Neural cell (in vitro differentiated cells): ENCODE data around the gene LAYN. TPM values are rescaled to one million over a fixed set of nuclear protein-coding genes. Genes with fewer than 3 reads are reported as not detected.
A peak's percentile ranks its signal among the peaks of the same experiment; 100 is the strongest.

Experiments
- H2AFZ ChIP-seq: fragments of 200-600, 300-800 bp; sonication (generic), shearing (Covaris generic); 2 replicates; pipeline ENCODE4 v1.6.0; 2014; ENCODE audit warnings: low read depth, mild to moderate bottlenecking, antibody characterized with exemption, low read length, moderate library complexity
- H3F3A ChIP-seq: fragments of 200-600 bp; shearing (Covaris generic); 2 replicates; pipeline ENCODE4 v1.6.1; 2016; ENCODE audit warnings: mild to moderate bottlenecking, moderate library complexity, mixed read lengths, antibody characterized with exemption, low read length; ENCODE audit not compliant: insufficient read depth, poor library complexity, severe bottlenecking
- H3K27ac ChIP-seq: fragments of 200-600, 300-800 bp; sonication (generic), shearing (Covaris generic); 2 replicates; pipeline ENCODE4 v1.5.1; 2014; ENCODE audit warnings: mild to moderate bottlenecking, low read length, moderate library complexity
- H3K27me3 ChIP-seq: fragments of 300-800, 200-600 bp; sonication (generic), shearing (Covaris generic); 2 replicates; pipeline ENCODE4 v1.6.0; 2014; ENCODE audit warnings: mild to moderate bottlenecking, low read depth, low read length, moderate library complexity; ENCODE audit not compliant: insufficient read depth
- H3K36me3 ChIP-seq: fragments of 300-800, 200-600 bp; sonication (generic), shearing (Covaris generic); 2 replicates; pipeline ENCODE4 v1.5.1; 2014; ENCODE audit warnings: mild to moderate bottlenecking, antibody characterized with exemption, low read length, moderate library complexity; ENCODE audit not compliant: insufficient read depth
- H3K4me2 ChIP-seq: fragments of 300-800, 200-600 bp; sonication (generic), shearing (Covaris generic); 2 replicates; pipeline ENCODE4 v1.6.0; 2014; ENCODE audit warnings: mild to moderate bottlenecking, low read length
- H3K4me3 ChIP-seq: fragments of 300-800, 200-600 bp; sonication (generic), shearing (Covaris generic); 2 replicates; pipeline ENCODE4 v1.5.1; 2014; ENCODE audit warnings: mild to moderate bottlenecking, low read length, moderate library complexity
- H3K79me2 ChIP-seq: fragments of 200-600 bp; shearing (Covaris generic); replicated peaks from 2 replicates; pipeline ENCODE4 v1.6.0; 2014; ENCODE audit warnings: mild to moderate bottlenecking, low read length, moderate library complexity; ENCODE audit not compliant: insufficient read depth
- H3K9ac ChIP-seq: fragments of 300-800, 200-600 bp; sonication (generic), shearing (Covaris generic); 2 replicates; pipeline ENCODE4 v1.6.1; 2016; ENCODE audit warnings: mild to moderate bottlenecking, low read length, mixed read lengths
- H3K9me2 ChIP-seq: fragments of 200-600 bp; shearing (Covaris generic); 2 replicates; pipeline ENCODE4 v1.6.1; 2016; ENCODE audit warnings: mild to moderate bottlenecking, low read length, mixed read lengths; ENCODE audit not compliant: insufficient read depth
- H3K9me3 ChIP-seq: fragments of 200-600, 300-800 bp; sonication (generic), shearing (Covaris generic); 2 replicates; pipeline ENCODE4 v1.6.1; 2016; ENCODE audit warnings: mild to moderate bottlenecking, mixed run types, low read length, moderate library complexity, mixed read lengths
- H4K20me1 ChIP-seq: fragments of 200-600 bp; shearing (Covaris generic); 2 replicates; pipeline ENCODE4 v1.6.1; 2016; ENCODE audit warnings: mild to moderate bottlenecking, mixed run types; ENCODE audit not compliant: insufficient read depth
- EP300 ChIP-seq: fragments of 450-650 bp; conservative IDR thresholded peaks from 2 replicates; pipeline ENCODE4 v1.6.1; 2014; ENCODE audit warnings: antibody characterized with exemption, mild to moderate bottlenecking, moderate library complexity; ENCODE audit not compliant: poor library complexity, severe bottlenecking
- EZH2 ChIP-seq: fragments of 200-600, 300-800 bp; shearing (Covaris generic), sonication (generic); IDR thresholded peaks from 2 replicates; pipeline ENCODE4 v1.6.1; 2014; ENCODE audit warnings: antibody characterized with exemption, low read length, borderline replicate concordance, mild to moderate bottlenecking; ENCODE audit not compliant: insufficient read depth, poor library complexity, severe bottlenecking
- MXI1 ChIP-seq: fragments of 450-650 bp; conservative IDR thresholded peaks from 2 replicates; pipeline ENCODE4 v1.6.1; 2014; ENCODE audit warnings: antibody characterized with exemption, mild to moderate bottlenecking; ENCODE audit not compliant: poor library complexity, severe bottlenecking
- POLR2AphosphoS5 ChIP-seq: IDR thresholded peaks from 2 replicates; pipeline ENCODE4 v1.6.1; 2012
- RAD21 ChIP-seq: fragments of 450-650 bp; conservative IDR thresholded peaks from 2 replicates; pipeline ENCODE4 v1.6.1; 2014; ENCODE audit warnings: antibody characterized with exemption, mild to moderate bottlenecking, moderate library complexity
- SMC3 ChIP-seq: fragments of 450-650 bp; conservative IDR thresholded peaks from 2 replicates; pipeline ENCODE4 v1.6.1; 2014; ENCODE audit warnings: antibody characterized with exemption, mild to moderate bottlenecking, moderate library complexity; ENCODE audit not compliant: poor library complexity
- polyA plus RNA-seq: library from polyadenylated mRNA; depleted of rRNA; stranded (reverse); fragments of >200 nt; gene quantifications from 2 replicates; pipeline ENCODE4 v1.2.3, GENCODE V29; 2014
- TF ChIP-seq, protein P1 (sequence below): IDR thresholded peaks from 2 replicates; pipeline ENCODE4 v1.6.1; 2012; ENCODE audit warnings: borderline replicate concordance
- TF ChIP-seq, protein P2 (sequence below): fragments of 450-650 bp; IDR thresholded peaks from 2 replicates; pipeline ENCODE4 v1.5.1; 2014; ENCODE audit warnings: antibody characterized with exemption, mild to moderate bottlenecking, moderate library complexity; ENCODE audit not compliant: poor library complexity, severe bottlenecking

LAYN gene
- polyA plus RNA-seq, 1 donor from 2014 or later: not detected

DNA sequence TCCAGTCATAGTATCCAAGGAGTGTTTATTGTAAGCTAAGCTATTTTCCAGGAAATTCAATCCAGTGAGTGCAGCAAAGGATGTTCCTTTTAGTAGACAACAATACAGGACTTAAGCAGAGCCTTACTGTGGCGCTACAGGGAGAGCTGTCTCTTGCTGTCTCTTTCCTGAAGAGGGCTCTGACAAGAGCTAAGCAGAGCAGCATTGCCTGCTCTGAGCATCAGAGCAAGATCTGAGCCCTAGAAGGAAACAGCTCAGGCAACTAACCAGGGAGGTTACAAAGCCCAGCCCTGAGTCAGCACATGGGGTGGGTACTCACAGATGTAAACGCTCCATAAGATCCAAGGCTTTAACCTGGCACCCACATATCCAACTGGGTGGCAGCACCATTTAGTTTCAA lies 8.0 kb downstream of the LAYN start:
- no peak overlapping the region for H2AFZ ChIP-seq
- H3F3A ChIP-seq: no peaks in the 10 kb centered on the region
- H3K4me2 ChIP-seq: no peak overlapping the region
- no peaks in the 10 kb centered on the region for H3K79me2 ChIP-seq
- peaks cover 2% of the 10 kb centered on the region for H3K27me3 ChIP-seq
- H3K36me3 ChIP-seq: no peaks in the 10 kb centered on the region
- H3K9me2 ChIP-seq: no peaks in the 10 kb centered on the region
- H4K20me1 ChIP-seq: no peaks in the 10 kb centered on the region
- H3K27ac ChIP-seq: no peak overlapping the region
- no peak for TF ChIP-seq EZH2
- TF ChIP-seq, protein P1, sequence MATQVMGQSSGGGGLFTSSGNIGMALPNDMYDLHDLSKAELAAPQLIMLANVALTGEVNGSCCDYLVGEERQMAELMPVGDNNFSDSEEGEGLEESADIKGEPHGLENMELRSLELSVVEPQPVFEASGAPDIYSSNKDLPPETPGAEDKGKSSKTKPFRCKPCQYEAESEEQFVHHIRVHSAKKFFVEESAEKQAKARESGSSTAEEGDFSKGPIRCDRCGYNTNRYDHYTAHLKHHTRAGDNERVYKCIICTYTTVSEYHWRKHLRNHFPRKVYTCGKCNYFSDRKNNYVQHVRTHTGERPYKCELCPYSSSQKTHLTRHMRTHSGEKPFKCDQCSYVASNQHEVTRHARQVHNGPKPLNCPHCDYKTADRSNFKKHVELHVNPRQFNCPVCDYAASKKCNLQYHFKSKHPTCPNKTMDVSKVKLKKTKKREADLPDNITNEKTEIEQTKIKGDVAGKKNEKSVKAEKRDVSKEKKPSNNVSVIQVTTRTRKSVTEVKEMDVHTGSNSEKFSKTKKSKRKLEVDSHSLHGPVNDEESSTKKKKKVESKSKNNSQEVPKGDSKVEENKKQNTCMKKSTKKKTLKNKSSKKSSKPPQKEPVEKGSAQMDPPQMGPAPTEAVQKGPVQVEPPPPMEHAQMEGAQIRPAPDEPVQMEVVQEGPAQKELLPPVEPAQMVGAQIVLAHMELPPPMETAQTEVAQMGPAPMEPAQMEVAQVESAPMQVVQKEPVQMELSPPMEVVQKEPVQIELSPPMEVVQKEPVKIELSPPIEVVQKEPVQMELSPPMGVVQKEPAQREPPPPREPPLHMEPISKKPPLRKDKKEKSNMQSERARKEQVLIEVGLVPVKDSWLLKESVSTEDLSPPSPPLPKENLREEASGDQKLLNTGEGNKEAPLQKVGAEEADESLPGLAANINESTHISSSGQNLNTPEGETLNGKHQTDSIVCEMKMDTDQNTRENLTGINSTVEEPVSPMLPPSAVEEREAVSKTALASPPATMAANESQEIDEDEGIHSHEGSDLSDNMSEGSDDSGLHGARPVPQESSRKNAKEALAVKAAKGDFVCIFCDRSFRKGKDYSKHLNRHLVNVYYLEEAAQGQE: no peak
- no peak for TF ChIP-seq POLR2AphosphoS5
- no peak for TF ChIP-seq RAD21
- TF ChIP-seq, protein P2, sequence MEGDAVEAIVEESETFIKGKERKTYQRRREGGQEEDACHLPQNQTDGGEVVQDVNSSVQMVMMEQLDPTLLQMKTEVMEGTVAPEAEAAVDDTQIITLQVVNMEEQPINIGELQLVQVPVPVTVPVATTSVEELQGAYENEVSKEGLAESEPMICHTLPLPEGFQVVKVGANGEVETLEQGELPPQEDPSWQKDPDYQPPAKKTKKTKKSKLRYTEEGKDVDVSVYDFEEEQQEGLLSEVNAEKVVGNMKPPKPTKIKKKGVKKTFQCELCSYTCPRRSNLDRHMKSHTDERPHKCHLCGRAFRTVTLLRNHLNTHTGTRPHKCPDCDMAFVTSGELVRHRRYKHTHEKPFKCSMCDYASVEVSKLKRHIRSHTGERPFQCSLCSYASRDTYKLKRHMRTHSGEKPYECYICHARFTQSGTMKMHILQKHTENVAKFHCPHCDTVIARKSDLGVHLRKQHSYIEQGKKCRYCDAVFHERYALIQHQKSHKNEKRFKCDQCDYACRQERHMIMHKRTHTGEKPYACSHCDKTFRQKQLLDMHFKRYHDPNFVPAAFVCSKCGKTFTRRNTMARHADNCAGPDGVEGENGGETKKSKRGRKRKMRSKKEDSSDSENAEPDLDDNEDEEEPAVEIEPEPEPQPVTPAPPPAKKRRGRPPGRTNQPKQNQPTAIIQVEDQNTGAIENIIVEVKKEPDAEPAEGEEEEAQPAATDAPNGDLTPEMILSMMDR: no peak
- no peak for TF ChIP-seq MXI1
- TF ChIP-seq SMC3: no peak
- TF ChIP-seq EP300: no peak
- no peak overlapping the region for H3K9ac ChIP-seq
- H3K4me3 ChIP-seq: no peak overlapping the region
- H3K9me3 ChIP-seq: no peaks in the 10 kb centered on the region

DNA sequence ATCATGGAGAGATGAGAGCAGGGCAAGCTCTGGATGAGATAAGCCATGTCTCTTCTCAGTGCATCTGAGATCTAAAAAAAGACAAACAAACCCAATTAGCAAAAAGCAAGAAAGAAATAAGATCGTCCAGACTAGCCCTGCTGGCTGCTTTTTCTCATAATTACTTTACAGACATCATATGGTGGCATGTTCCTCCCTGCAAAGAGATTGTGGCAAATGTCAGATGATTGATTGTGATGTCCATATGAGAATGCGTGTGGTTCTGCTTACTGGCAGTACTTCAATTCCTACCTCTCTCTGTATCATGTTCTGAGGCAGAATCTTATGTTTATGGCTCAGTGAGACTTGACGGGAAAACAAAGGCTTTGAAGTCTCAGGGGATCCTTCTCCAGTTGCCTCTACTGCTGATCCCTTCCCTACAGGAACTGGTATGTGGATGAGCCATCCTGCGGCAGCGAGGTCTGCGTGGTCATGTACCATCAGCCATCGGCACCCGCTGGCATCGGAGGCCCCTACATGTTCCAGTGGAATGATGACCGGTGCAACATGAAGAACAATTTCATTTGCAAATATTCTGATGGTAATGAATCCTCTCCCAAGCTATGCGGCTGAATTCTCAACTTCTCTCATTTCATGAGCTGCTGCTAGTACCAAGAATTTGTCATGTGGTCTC lies 8.8 kb downstream of the LAYN start:
- no peak overlapping the region for H3K4me3 ChIP-seq
- no peaks in the 10 kb centered on the region for H3K36me3 ChIP-seq
- no peaks in the 10 kb centered on the region for H3K79me2 ChIP-seq
- no peak overlapping the region for H2AFZ ChIP-seq
- H3K9ac ChIP-seq: no peak overlapping the region
- no peak overlapping the region for H3K4me2 ChIP-seq
- no peaks in the 10 kb centered on the region for H3K9me2 ChIP-seq
- no peaks in the 10 kb centered on the region for H4K20me1 ChIP-seq
- TF ChIP-seq EP300: peak; percentile 14
- no peak for TF ChIP-seq POLR2AphosphoS5
- no peak overlapping the region for H3K27ac ChIP-seq
- no peaks in the 10 kb centered on the region for H3K9me3 ChIP-seq
- H3F3A ChIP-seq: no peaks in the 10 kb centered on the region
- H3K27me3 ChIP-seq: no peaks in the 10 kb centered on the region

DNA sequence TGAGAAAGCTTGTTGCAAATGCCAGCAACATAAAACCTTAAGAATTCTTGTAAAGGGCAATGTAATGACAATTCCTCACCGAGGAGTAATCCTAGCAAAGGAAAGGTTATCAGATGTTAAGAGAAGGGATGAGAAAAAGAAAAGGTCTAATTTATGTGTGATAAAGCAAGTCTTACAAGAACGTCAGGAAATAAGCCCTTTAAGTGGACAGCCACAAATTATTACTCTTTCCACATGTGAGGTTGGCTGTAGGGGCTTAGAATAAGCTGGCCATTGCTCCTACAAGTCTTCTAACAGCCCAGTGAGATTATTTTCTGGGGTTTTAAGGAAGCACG lies 9.3 kb downstream of the LAYN start:
- Histone ChIP-seq H3K9me2 (no peaks in the 10 kb centered on the region), H3K4me2 (no peak overlapping the region), H3K27ac (no peak overlapping the region), H3K4me3 (no peak overlapping the region), H3F3A (no peaks in the 10 kb centered on the region), H3K27me3 (no peaks in the 10 kb centered on the region), H3K9me3 (no peaks in the 10 kb centered on the region), H3K36me3 (no peaks in the 10 kb centered on the region), H4K20me1 (no peaks in the 10 kb centered on the region), H3K79me2 (no peaks in the 10 kb centered on the region), H3K9ac (no peak overlapping the region), H2AFZ (no peak overlapping the region)
- no peak for TF ChIP-seq MXI1
